GM12878 (cell line): ENCODE results near the gene ANKRD30A. TPM values are rescaled to one million over a fixed set of nuclear protein-coding genes. Genes with fewer than 3 reads are reported as not detected.

Source experiments
- ATAC-seq: fragments of 200-7000 bp; cut with Tn5 transposase; 3 replicates; pipeline ENCODE4 v1.9.1; 2020; ENCODE audit warnings: mild to moderate bottlenecking, moderate library complexity
- BruUV-seq: library from RNA; stranded (reverse); fragments of 400-500 nt; replicated peaks from 2 replicates; lab custom pipeline; 2021; lab: Mats Ljungman, UMichigan
- CTCF ChIA-PET: fragments of 300-600 bp; sonication (Branson Sonifier 250); formaldehyde crosslinking; extraction: SDS; loops from one replicate; lab custom pipeline; 2021; ENCODE audit warnings: inconsistent platforms; lab: Yijun Ruan, JAX
- POLR2A ChIA-PET: fragments of 350-600 bp; formaldehyde crosslinking; extraction: SDS; loops from one replicate; lab custom pipeline; 2021; ENCODE audit warnings: inconsistent platforms; lab: Charles Lee
- RAD21 ChIA-PET: fragments of 300-600 bp; sonication (Branson Sonifier 250); formaldehyde crosslinking; loops from one replicate; lab custom pipeline; 2023; ENCODE audit warnings: antibody characterized with exemption; ENCODE audit not compliant: unreplicated experiment; lab: Charles Lee
- SMC1A ChIA-PET: fragments of 300-600 bp; sonication (Branson Sonifier 250); formaldehyde crosslinking; loops from one replicate; lab custom pipeline; 2023; ENCODE audit not compliant: unreplicated experiment, uncharacterized antibody; lab: Charles Lee
- DNase-seq: peaks from one replicate; pipeline ENCODE4 v3.0.0-alpha.2; 2011; ENCODE audit warnings: low read depth, low spot score
- FAIRE-seq: peaks from 3 replicates; lab custom pipeline; 2011; peaks lifted over from hg19 to GRCh38; lab: Jason Lieb, UNC
- H2AFZ ChIP-seq: 2 replicates; pipeline ENCODE4 v1.6.0; 2011; ENCODE audit warnings: low read depth, low read length, control low read depth; ENCODE audit not compliant: control insufficient read depth
- H3K27ac ChIP-seq: 2 replicates; pipeline ENCODE4 v1.5.1; 2011; ENCODE audit warnings: control low read depth; ENCODE audit not compliant: control insufficient read depth, insufficient read depth
- H3K27me3 ChIP-seq, 2 experiments: replicated peaks in 1 of 2; 2 replicates each; pipeline versions ENCODE4 v1.6.0 to v1.6.1; 2011; ENCODE audit warnings: low read length in 1 of 2; ENCODE audit not compliant: control insufficient read depth in 2 of 2, insufficient read depth in 2 of 2
- H3K36me3 ChIP-seq, 2 experiments: 2 replicates each; pipeline ENCODE4 v1.5.1; 2011; ENCODE audit warnings: low read length in 1 of 2; ENCODE audit not compliant: control insufficient read depth in 2 of 2, insufficient read depth in 2 of 2
- H3K4me1 ChIP-seq: 2 replicates; pipeline ENCODE4 v1.6.1; 2011; ENCODE audit warnings: mild to moderate bottlenecking, low read length, moderate library complexity, mixed read lengths; ENCODE audit not compliant: control insufficient read depth, insufficient read depth
- H3K4me2 ChIP-seq: 2 replicates; pipeline ENCODE4 v1.6.0; 2011; ENCODE audit warnings: control low read depth; ENCODE audit not compliant: control insufficient read depth, insufficient read depth
- H3K4me3 ChIP-seq: fragments of 200-600 bp; sonication (generic); 2 replicates; pipeline ENCODE4 v1.5.1; 2016
- H3K79me2 ChIP-seq: 2 replicates; pipeline ENCODE4 v1.6.0; 2011; ENCODE audit warnings: low read length; ENCODE audit not compliant: control insufficient read depth, insufficient read depth
- H3K9ac ChIP-seq: 2 replicates; pipeline ENCODE4 v1.8.0; 2011; ENCODE audit warnings: low read length, control low read depth, mixed read lengths; ENCODE audit not compliant: control insufficient read depth, insufficient read depth
- H3K9me3 ChIP-seq: replicated peaks from 3 replicates; pipeline ENCODE4 v1.5.1; 2011; ENCODE audit warnings: mild to moderate bottlenecking, low read length; ENCODE audit not compliant: control insufficient read depth, insufficient read depth
- H4K20me1 ChIP-seq: 2 replicates; pipeline ENCODE4 v1.6.0; 2011; ENCODE audit not compliant: control insufficient read depth, insufficient read depth
- NBN ChIP-seq: fragments of 450-650 bp; IDR thresholded peaks from 2 replicates; pipeline ENCODE4 v1.6.1; 2016
- NKRF ChIP-seq: fragments of 450-650 bp; conservative IDR thresholded peaks from 2 replicates; pipeline ENCODE4 v1.6.1; 2017; ENCODE audit warnings: mild to moderate bottlenecking, moderate library complexity
- ZBTB33 ChIP-seq: fragments of 450-650 bp; IDR thresholded peaks from 2 replicates; pipeline ENCODE4 v1.6.1; 2017; ENCODE audit warnings: mild to moderate bottlenecking
- WGBS: methylation state at CpG from one replicate; pipeline ENCODE4 v1.1.6; 2016; ENCODE audit warnings: low lambda C conversion rate; ENCODE audit not compliant: insufficient replicate concordance, insufficient coverage; ENCODE audit errors: missing lambda C conversion rate; 5-methylcytosine and 5-hydroxymethylcytosine counted together
- in situ Hi-C: fragments of 300-500 bp; cut with MboI; formaldehyde crosslinking; loops from 9 replicates; pipeline ENCODE4 v1.14.3; 2018; ENCODE audit warnings: mixed read lengths
- intact Hi-C: fragments of 100-400 bp; cut with micrococcal nuclease; formaldehyde crosslinking; loops from one replicate; pipeline ENCODE4 v1.14.2; 2022; ENCODE audit not compliant: unreplicated experiment
- polyA plus RNA-seq, 11 experiments: library from polyadenylated mRNA; depleted of rRNA in 4 of 11; unstranded in 6 of 11; stranded (reverse) in 5 of 11; fragments of >200 nt; fragmentation: Nextera tagmentation in 4 of 11; fragmentation: Illumina TruSeq in 1 of 11; extraction: Ambion mirVana in 4 of 11; extraction: Trizol in 1 of 11; gene quantifications; 1 replicate in 1 of 11; 2 replicates in 10 of 11; pipeline versions ENCODE4 v1.2.1 to v1.2.3, GENCODE V29; 2011 to 2016; ENCODE audit warnings: inconsistent platforms in 2 of 11, missing spikeins in 2 of 11, low read depth in 1 of 11
- total RNA-seq, 4 experiments: library from RNA; depleted of rRNA in 3 of 4; stranded (reverse); fragments of >200 nt in 3 of 4; fragmentation: Illumina TruSeq in 1 of 4; extraction: Trizol in 1 of 4; gene quantifications; 2 replicates each; pipeline versions ENCODE4 v1.2.1 to v1.2.3, GENCODE V29; 2013 to 2021

The ANKRD30A gene
- total and polyA plus RNA-seq, 10 of the 15 experiments (the other 5 are each of a cell fraction or from before 2014, with no cell fraction given): 0.22 to 3.4 (median 0.74) TPM

GRCh38 chr10:37222046-37222445 lies 96.6 kb downstream of the ANKRD30A start:
- intact Hi-C loops (no loop called here), in situ Hi-C loops (no loop called here)
- H3K4me1 ChIP-seq: no peaks in the 10 kb centered on the region
- DNase-seq (no peak), FAIRE-seq (no peak), ATAC-seq (no peak)
- 0% methylated on average over 2 of the region's 2 CpGs for WGBS
- H3K27ac ChIP-seq: no peak overlapping the region
- H2AFZ ChIP-seq: no peak overlapping the region
- no peak overlapping the region for H3K4me2 ChIP-seq
- ChIA-PET CTCF (no interaction called here), RAD21 (no interaction called here), SMC1A (interaction anchor here (1.6 kb wide), 1 partner anchor 10 kb away, joined by 3 read pairs; no protein-coding TSS in a partner anchor), POLR2A (interaction anchor here (1.0 to 1.4 kb wide), 2 partner anchors 16 to 66 kb away, joined by 3 read pairs; no protein-coding TSS in a partner anchor)
- H4K20me1 ChIP-seq: no peaks in the 10 kb centered on the region
- BruUV-seq: no TSS peak
- no peak overlapping the region for H3K9ac ChIP-seq
- no peak overlapping the region for H3K4me3 ChIP-seq
- no peaks in the 10 kb centered on the region for H3K79me2 ChIP-seq
- no peaks in the 10 kb centered on the region for H3K9me3 ChIP-seq
- no peaks in the 10 kb centered on the region for H3K36me3 ChIP-seq
- TF ChIP-seq NKRF: no peak
- TF ChIP-seq NBN: no peak
- TF ChIP-seq ZBTB33: no peak
- no peaks in the 10 kb centered on the region for H3K27me3 ChIP-seq
